Adrenal gland (tissue), 5 donors: ENCODE data around the gene NDUFAF8.

Experiments
- CTCF ChIP-seq, 6 experiments: fragments of 450-650 bp in 4 of 6; fragments of 200-600 bp in 2 of 6; sonication (generic) in 1 of 6; IDR thresholded peaks; 1 replicate in 5 of 6; 2 replicates in 1 of 6; pipeline versions ENCODE4 v1.5.1 to v1.8.0; 2016 to 2021; ENCODE audit warnings: antibody characterized with exemption in 6 of 6, mild to moderate bottlenecking in 2 of 6, moderate library complexity in 1 of 6
- POLR2A ChIP-seq, 2 donors: fragments of 450-650 bp; IDR thresholded peaks; one replicate each; pipeline ENCODE4 v1.6.1; 2017; ENCODE audit warnings: antibody characterized with exemption in 2 of 2, mild to moderate bottlenecking in 2 of 2, moderate library complexity in 1 of 2
- donor health status: DM: no; HTN: no; CAD: no.

DNA sequence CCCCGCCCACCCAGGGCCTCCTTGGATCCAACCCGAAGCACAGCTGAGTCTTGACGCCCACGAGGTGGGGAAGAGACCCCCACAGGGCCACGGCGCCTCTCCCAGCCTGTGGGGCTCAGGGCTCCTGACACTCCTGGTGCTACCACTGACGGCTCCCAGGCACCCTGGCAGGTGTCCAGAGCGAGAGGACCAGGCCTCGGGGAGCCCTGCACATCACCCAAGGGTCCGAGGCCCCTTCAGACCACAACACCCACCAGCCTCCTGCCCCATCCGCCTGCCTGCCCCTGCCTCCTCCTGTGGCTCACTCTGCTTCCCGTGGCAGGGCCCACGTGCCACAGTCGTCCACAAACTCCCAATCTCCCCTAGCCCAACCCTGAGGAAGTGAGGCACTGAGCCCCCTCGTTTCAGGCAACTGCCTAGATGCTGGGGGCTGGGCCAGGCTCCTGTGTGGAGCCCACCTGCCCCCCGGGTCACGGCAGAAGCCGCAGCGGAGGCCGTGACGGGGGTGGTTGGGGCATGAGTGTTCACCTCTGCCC is 44.8 kb upstream of the NDUFAF8 start:
- no peak for TF ChIP-seq CTCF (IDR thresholded peaks at IDR 0.05)
- no peak for TF ChIP-seq POLR2A (IDR thresholded peaks at IDR 0.05)
